Measurements from ENCODE around the gene SPAG9. TPM values are rescaled to one million over a fixed set of nuclear protein-coding genes. Genes with fewer than 3 reads are reported as not detected.

Gene SPAG9
- total RNA-seq, 1 experiment from 2014 or later, result 90.5 TPM

DNA sequence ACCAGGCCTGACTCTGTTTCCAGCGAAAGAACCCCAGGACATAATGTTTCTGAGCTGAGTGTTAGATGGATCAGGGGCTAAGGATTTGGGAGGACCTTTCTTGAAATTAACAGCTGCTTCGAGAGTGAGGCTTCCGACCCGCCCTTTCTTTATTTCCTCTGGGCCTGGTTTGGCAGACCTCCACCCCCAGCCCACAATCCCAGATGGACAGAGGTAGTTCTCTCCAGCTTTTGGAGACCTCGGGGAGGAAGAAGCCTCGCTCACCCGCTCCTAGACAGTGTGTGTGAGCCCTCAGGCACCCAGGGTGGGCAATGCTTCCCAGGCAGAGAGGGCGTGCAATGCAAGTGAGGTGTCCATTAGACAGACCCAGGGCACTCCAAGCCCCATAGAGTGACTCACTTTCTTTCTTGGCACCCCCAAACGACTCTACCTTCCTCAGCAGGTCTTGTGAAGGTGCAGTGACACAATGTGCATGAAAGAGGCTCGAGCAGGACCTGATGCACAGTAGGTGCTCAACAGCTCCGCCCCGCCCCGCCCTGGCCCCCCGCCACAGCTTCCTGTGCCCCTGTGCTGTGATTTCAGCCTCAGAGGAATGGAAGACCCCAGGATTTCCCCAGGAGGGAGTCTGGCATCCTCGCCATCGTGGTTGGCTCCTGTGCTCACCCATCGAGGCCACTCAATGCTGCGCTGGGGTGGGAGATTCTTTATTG lies 203.8 kb downstream of the SPAG9 start:
- H3K9me2 ChIP-seq (replicated peaks; ENCODE audit: low read length), result no peaks in the 10 kb centered on the region
- ATAC-seq (no peak), DNase-seq (no peak)
- no peak overlapping the region for H3K27ac ChIP-seq (ENCODE audit: low read length)
- no peak overlapping the region for H2AFZ ChIP-seq (ENCODE audit: low read length)
- peaks cover 19% of the 10 kb centered on the region for H3K4me1 ChIP-seq (ENCODE audit: insufficient read depth, low read length)
- H3K4me2 ChIP-seq (ENCODE audit: low read length), result no peak overlapping the region
- BruUV-seq (replicated peaks), result no TSS peak
- CTCF ChIA-PET, result no interaction called here
- TF ChIP-seq CTCF (conservative IDR thresholded peaks at IDR 0.05; ENCODE audit: low read depth, low read length) (no peak), EZH2phosphoT487 (IDR thresholded peaks at IDR 0.05; ENCODE audit: borderline replicate concordance, low read length) (no peak), EZH2 (IDR thresholded peaks at IDR 0.05; ENCODE audit: low read length, unreplicated experiment) (no peak)
- intact Hi-C loops (cut with micrococcal nuclease), result no loop called here
- H3K9ac ChIP-seq (ENCODE audit: low read length), result no peak overlapping the region
- H3K9me3 ChIP-seq (ENCODE audit: low read length), result no peaks in the 10 kb centered on the region
- H4K20me1 ChIP-seq (ENCODE audit: low read length), result no peaks in the 10 kb centered on the region
- POLR2A ChIA-PET (ENCODE audit: unreplicated experiment), result interaction anchor here (0.5 kb wide), 1 partner anchor 32 kb away, joined by 3 read pairs; no protein-coding TSS in a partner anchor
- H3F3A ChIP-seq (ENCODE audit: low read length, unreplicated experiment), result no peaks in the 10 kb centered on the region
- H3K27me3 ChIP-seq (ENCODE audit: low read length), result no peaks in the 10 kb centered on the region
- H3K79me2 ChIP-seq (ENCODE audit: low read length), result no peaks in the 10 kb centered on the region
- H3K36me3 ChIP-seq (ENCODE audit: low read depth, low read length), result no peaks in the 10 kb centered on the region
- no peak overlapping the region for H3K4me3 ChIP-seq (ENCODE audit: low read length)

DNA sequence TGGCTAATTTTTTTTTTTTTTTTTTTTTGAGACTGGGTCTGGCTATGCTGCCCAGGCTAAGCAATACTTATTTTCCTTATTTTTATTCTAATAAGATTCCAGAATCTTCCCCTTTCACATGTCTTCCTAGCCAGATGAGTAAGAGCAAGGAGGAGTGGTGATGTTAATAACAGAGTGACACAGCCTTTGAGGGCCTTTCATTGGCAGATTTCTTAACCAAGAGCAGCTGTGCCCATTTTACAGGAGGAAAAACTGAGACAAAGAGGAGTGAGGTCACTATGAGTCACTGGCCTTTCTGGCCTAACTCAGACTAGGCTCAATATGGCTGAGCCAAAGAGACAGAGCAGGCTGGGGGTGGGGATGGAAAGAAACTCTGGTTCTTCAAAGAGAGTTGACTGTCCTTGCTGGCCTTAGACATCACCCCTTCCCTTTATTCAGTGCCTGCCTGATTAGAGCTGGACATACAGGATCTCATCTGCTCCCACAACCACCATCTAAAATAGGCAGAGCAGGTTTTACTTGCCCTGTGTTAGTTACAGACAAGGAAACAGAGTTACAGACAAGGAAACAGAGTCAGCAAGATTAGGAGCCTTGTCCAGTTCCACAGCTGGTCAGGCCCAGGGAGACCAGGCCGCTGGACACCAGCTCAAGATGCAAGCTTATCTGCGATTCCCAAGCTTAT lies 204.5 kb downstream of the SPAG9 start:
- CTCF ChIA-PET, result no interaction called here
- peaks cover 19% of the 10 kb centered on the region for H3K4me1 ChIP-seq (ENCODE audit: insufficient read depth, low read length)
- TF ChIP-seq EZH2phosphoT487 (IDR thresholded peaks at IDR 0.05; ENCODE audit: borderline replicate concordance, low read length), result no peak
- TF ChIP-seq EZH2 (IDR thresholded peaks at IDR 0.05; ENCODE audit: low read length, unreplicated experiment), result no peak
- TF ChIP-seq CTCF (conservative IDR thresholded peaks at IDR 0.05; ENCODE audit: low read depth, low read length), result no peak
- H2AFZ ChIP-seq (ENCODE audit: low read length), result no peak overlapping the region
- no peak overlapping the region for H3K4me3 ChIP-seq (ENCODE audit: low read length)
- no peak overlapping the region for H3K4me2 ChIP-seq (ENCODE audit: low read length)
- POLR2A ChIA-PET (ENCODE audit: unreplicated experiment), result interaction anchor here (0.5 kb wide), 1 partner anchor 32 kb away, joined by 3 read pairs; no protein-coding TSS in a partner anchor
- H4K20me1 ChIP-seq (ENCODE audit: low read length), result no peaks in the 10 kb centered on the region
- H3K9me2 ChIP-seq (replicated peaks; ENCODE audit: low read length), result no peaks in the 10 kb centered on the region
- no peaks in the 10 kb centered on the region for H3K79me2 ChIP-seq (ENCODE audit: low read length)
- no peaks in the 10 kb centered on the region for H3K9me3 ChIP-seq (ENCODE audit: low read length)
- H3K36me3 ChIP-seq (ENCODE audit: low read depth, low read length), result no peaks in the 10 kb centered on the region
- no peaks in the 10 kb centered on the region for H3K27me3 ChIP-seq (ENCODE audit: low read length)
- no peak overlapping the region for H3K9ac ChIP-seq (ENCODE audit: low read length)
- H3K27ac ChIP-seq (ENCODE audit: low read length), result no peak overlapping the region
- ATAC-seq, result no peak
- H3F3A ChIP-seq (ENCODE audit: low read length, unreplicated experiment), result no peaks in the 10 kb centered on the region
- BruUV-seq (replicated peaks), result no TSS peak
- peak; percentile 42 for DNase-seq
- intact Hi-C loops (cut with micrococcal nuclease), result no loop called here
